A549 treated with CORT108297 at 1 μM for 4 hours (cell line): Measurements from ENCODE around the gene PTCSC3. TPM values are rescaled to one million over a fixed set of nuclear protein-coding genes. Genes with fewer than 3 reads are reported as not detected.

Experiments used
- total RNA-seq: library from RNA; stranded (reverse); fragments of 200-300 nt; extraction: Qiagen RNA extraction; gene quantifications from 5 replicates; pipeline ENCODE4 v1.2.3, GENCODE V29; 2022

Gene PTCSC3
- total RNA-seq, result not detected in 5 replicates

DNA sequence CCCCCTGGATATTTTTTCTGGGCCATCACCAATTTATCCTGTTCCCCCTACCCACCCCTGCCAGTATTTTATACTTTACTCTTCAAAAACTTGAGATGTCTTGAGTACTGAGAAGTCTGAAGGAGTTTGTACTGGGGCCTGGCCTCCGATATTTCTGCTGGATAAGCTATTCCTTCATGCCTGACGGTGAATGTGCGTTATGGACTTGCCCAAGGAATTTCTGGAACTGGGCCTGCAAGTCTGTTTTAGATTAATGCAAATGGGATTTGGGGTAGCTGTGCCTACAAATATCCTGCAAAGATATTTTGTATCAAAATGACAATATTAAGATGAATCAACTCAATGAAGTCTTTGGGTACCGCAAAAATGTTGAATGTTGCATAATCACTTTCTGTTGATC, at the start of gene PTCSC3:
TSS of gene PTCSC3 (minus strand) at position 199 of the 400 bp plus-strand sequence.

Other genes starting within 250 kb of the PTCSC3 start
- gene MBIP, start 143.9 kb upstream of the PTCSC3 start, total RNA-seq, result 12.9 to 19.4 TPM (median 15.8 TPM) in 5 replicates